Upper lobe of right lung (tissue), 1 donor: ENCODE data around the gene RPL13. TPM values are rescaled to one million over a fixed set of nuclear protein-coding genes. Genes with fewer than 3 reads are reported as not detected.

Source experiments
- ATAC-seq: fragments of 200-7000 bp; cut with Tn5 transposase; one replicate; pipeline ENCODE4 v1.9.1; 2020; ENCODE audit warnings: mild to moderate bottlenecking, moderate library complexity
- DNase-seq: peaks from one replicate; pipeline ENCODE4 v3.0.0-alpha.2; 2020
- H3K27ac ChIP-seq: fragments of 200-600 bp; one replicate; pipeline ENCODE4 v1.8.0; 2022
- H3K27me3 ChIP-seq: fragments of 200-600 bp; one replicate; pipeline ENCODE4 v1.8.0; 2022; ENCODE audit warnings: mild to moderate bottlenecking
- H3K36me3 ChIP-seq: fragments of 200-600 bp; one replicate; pipeline ENCODE4 v1.8.0; 2022
- H3K4me1 ChIP-seq: fragments of 200-600 bp; one replicate; pipeline ENCODE4 v1.8.0; 2022
- H3K4me3 ChIP-seq: fragments of 200-600 bp; one replicate; pipeline ENCODE4 v1.8.0; 2022; ENCODE audit warnings: mild to moderate bottlenecking
- H3K9me3 ChIP-seq: fragments of 200-600 bp; one replicate; pipeline ENCODE4 v1.8.0; 2022
- CTCF ChIP-seq: fragments of 200-600 bp; IDR thresholded peaks from one replicate; pipeline ENCODE4 v1.8.0; 2022; ENCODE audit warnings: antibody characterized with exemption
- intact Hi-C: fragments of 100-400 bp; cut with DNase I; formaldehyde crosslinking; loops from one replicate; pipeline ENCODE4 v1.11.0; 2022
- total RNA-seq: library from RNA; stranded (reverse); fragmentation: NEBNext Ultra II Directional; extraction: Animal tissue kit (Norgen Biotek cat#: 25700); gene quantifications from one replicate; pipeline ENCODE4 v1.2.1, GENCODE V29; 2021
- donor health status: DM: no; HTN: yes; CAD: no; lungs with severe emphysema.

The RPL13 gene
- total RNA-seq, 1 donor from 2014 or later, result 1,795 TPM

GRCh38 chr16:89600427-89600826 lies 39.9 kb downstream of the RPL13 start:
- no peak overlapping the region for H3K4me3 ChIP-seq
- no peak for DNase-seq
- H3K27me3 ChIP-seq, result no peaks in the 10 kb centered on the region
- TF ChIP-seq CTCF, result no peak
- H3K27ac ChIP-seq, result no peak overlapping the region
- intact Hi-C loops, result no loop called here
- no peaks in the 10 kb centered on the region for H3K9me3 ChIP-seq
- no peaks in the 10 kb centered on the region for H3K36me3 ChIP-seq
- peaks cover 9% of the 10 kb centered on the region for H3K4me1 ChIP-seq
- ATAC-seq, result no peak

GRCh38 chr16:89600956-89601355 lies 40.5 kb downstream of the RPL13 start:
- Histone ChIP-seq H3K36me3 (no peaks in the 10 kb centered on the region), H3K9me3 (no peaks in the 10 kb centered on the region), H3K4me3 (no peak overlapping the region), H3K27ac (no peak overlapping the region), H3K4me1 (peaks cover 9% of the 10 kb centered on the region), H3K27me3 (no peaks in the 10 kb centered on the region)
- no peak for TF ChIP-seq CTCF
- intact Hi-C loops, result no loop called here
- DNase-seq (no peak), ATAC-seq (no peak)

- H3K27ac ChIP-seq, result no peak overlapping the region
- no peaks in the 10 kb centered on the region for H3K9me3 ChIP-seq
- DNase-seq (no peak), ATAC-seq (no peak)
- intact Hi-C loops, result no loop called here
- TF ChIP-seq CTCF, result no peak
- H3K27me3 ChIP-seq, result no peaks in the 10 kb centered on the region
- H3K4me3 ChIP-seq, result no peak overlapping the region
- H3K4me1 ChIP-seq, result peaks cover 9% of the 10 kb centered on the region
- H3K36me3 ChIP-seq, result no peaks in the 10 kb centered on the region
Observed at GRCh38 chr16:89601906-89602272, 41.4 kb downstream of the RPL13 start.

- Histone ChIP-seq H3K36me3 (no peaks in the 10 kb centered on the region), H3K4me1 (peaks cover 9% of the 10 kb centered on the region), H3K4me3 (no peak overlapping the region), H3K27ac (no peak overlapping the region), H3K9me3 (no peaks in the 10 kb centered on the region), H3K27me3 (no peaks in the 10 kb centered on the region)
- DNase-seq (no peak), ATAC-seq (peak; percentile 63)
- intact Hi-C loops, result no loop called here
- no peak for TF ChIP-seq CTCF
Observed at GRCh38 chr16:89602273-89602951, 41.9 kb downstream of the RPL13 start.

- Histone ChIP-seq H3K27me3 (no peaks in the 10 kb centered on the region), H3K9me3 (no peaks in the 10 kb centered on the region), H3K4me1 (peaks cover 9% of the 10 kb centered on the region), H3K36me3 (no peaks in the 10 kb centered on the region), H3K27ac (no peak overlapping the region), H3K4me3 (no peak overlapping the region)
- no peak for TF ChIP-seq CTCF
- ATAC-seq (no peak), DNase-seq (no peak)
- intact Hi-C loops, result no loop called here
Observed at GRCh38 chr16:89602952-89603590, 42.6 kb downstream of the RPL13 start.
